Stimulated activated CD4-positive, alpha-beta T cell treated with anti-CD3 and anti-CD28 coated beads, Interleukin-2, amount 100 ng/mL, for 24 hours (primary cell): ENCODE data around the gene SCAPER.
"Not testable (repeated sequence)": the region's sequence is repeated elsewhere in the genome, so short reads cannot be mapped to it uniquely, and the experiment has no call there.

Source experiments
- DNase-seq, 2 donors: peaks; one replicate each; pipeline ENCODE4 v3.0.0-alpha.2; 2020

SCAPER gene

GRCh38 chr15:76565366-76565765 is 339.8 kb downstream of the SCAPER start:
- DNase-seq, result no peak

DNA sequence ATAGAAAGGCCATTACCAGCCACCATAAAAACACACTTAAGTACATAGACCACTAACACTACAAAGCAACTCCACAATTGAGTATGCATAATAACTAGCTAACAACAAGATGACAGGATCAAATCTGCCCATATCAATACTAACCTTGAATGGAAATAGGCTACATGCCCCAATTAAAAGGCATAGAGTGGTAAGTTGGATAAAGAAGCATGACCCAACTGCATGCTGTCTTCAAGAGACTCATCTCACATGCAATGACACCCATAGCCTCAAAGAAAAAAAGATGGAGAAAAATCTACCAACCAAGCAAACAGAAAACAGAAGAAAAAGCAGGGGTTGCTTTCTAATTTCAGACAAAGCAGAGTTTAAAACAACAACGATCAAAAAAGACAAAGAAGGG is 349.9 kb downstream of the SCAPER start:
- no peak for DNase-seq

DNA sequence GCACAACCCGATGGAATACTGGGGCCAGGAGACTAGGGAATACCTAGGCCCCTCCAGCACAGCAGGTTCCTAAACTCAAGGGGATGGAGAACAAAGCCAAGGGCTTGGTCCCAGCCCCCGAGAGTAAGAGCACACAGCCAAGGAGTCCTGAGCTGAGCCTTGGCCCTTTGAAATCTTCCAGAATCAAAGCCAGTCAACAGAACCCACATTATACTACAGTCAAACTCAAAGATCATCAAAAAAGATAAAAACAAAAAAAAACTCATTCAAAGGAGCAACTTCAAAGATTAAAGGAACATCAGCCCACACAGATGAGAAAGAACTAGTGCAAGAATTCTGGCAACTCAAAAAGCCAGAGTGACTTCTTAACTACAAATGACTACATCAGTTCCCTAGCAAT is 351.6 kb downstream of the SCAPER start:
- DNase-seq, result no peak

DNA sequence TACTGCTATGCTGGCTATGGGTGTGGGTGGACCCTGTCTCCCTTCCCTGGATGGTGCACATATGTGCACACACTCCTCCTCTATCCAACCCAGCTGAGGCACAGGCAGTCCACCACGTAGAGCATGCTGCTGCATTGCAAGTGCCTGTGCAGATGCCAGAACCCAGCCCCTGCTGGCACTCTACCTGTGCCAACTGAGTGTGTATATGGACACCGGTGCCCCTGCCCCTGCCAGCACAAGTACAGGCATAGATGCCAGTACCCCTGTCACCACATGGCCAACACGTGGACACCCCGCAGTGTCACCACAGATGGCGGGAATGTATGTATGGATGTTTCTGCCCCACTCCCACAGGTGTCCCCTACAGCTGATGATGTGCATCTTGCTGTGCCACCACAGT is 352.0 kb downstream of the SCAPER start:
- no peak for DNase-seq

DNA sequence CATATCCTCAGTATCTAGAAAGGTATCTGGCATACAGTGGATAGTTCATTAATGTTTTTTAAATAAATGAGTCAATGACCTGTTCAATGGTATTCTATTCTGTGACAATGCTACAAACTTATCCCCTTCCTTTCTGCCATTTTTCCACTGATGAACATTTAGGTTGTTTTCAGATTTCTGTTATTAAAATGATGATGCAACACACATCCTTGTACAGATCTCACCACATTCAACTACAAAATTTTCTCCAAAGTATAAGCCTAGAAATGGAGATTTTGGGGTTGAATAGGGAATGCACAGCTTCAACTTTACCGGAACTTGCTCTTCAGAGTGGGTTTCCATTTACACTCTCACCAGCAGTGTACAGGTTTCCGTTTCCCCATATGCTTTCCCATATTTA is 358.3 kb downstream of the SCAPER start:
- no peak for DNase-seq

DNA sequence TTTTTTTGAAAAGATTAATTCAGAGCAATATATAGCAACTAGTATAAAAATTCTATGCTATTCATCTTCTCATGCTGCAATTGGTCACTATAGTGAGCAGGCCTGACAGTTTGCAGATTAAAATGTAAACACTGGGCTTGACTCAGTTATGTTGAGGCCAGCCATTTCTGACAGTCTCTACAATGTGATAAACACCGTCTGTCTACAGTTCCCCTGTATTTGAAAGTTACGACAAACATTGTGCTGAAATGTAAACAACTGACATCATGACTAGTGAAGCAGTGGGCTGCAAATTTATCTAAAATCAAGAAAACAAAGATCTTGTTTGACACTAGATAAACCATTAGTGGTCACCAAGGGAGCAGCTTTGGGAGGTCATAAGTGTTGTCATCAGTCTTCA is 371.1 kb downstream of the SCAPER start:
- DNase-seq, result no peak

DNA sequence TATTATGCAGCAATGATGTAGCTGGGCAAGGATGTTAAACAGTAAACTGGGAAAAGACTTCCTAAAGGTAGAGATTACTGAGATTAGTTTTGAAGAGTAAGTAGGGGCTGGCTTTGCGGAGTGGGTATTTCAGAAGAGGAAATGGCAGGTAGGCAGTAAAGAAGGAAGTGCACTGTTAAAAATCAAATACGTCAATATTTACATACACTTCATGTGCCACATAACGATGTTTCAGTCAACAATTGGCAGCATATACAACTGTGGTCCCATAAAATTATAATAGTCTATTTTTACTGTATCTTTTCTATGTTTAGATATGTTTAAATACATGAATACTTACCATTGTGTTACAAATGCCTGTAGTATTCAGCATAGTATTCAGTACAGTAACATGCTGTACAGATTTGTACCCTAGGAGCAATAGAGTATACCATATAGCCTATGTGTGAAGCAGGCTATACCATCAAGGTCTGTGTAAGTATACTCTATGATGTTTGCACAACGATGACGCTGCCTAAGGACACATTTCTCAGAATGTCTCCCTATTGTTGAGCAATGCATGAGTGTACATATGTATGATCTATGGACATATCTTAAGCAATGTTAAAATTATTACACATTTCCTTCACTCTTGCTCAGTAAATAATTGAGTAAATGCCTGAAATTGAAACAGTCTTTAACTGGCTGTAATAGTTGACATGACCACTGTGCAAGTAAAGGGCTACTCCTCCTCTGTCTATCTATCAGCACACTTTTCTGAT is 371.9 kb downstream of the SCAPER start:
- no peak for DNase-seq

DNA sequence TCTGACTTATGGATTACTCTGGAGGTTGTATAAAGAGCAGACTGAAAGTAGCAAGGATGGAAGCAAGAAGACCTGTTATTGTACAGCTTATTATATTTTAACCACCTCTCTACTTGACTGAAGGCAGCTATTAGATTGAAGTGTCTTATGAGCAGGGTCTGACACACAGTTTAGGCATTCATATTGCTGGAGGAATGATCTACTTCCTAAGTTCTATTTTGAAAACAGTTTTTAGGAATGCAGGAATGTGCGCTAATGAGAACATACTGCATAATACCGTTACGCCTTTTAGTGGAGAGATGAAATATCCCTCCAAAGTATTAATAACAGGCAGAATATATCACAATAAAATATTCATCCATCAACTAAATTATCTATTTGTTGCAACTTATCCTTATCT is 375.2 kb downstream of the SCAPER start:
- DNase-seq, result no peak

DNA sequence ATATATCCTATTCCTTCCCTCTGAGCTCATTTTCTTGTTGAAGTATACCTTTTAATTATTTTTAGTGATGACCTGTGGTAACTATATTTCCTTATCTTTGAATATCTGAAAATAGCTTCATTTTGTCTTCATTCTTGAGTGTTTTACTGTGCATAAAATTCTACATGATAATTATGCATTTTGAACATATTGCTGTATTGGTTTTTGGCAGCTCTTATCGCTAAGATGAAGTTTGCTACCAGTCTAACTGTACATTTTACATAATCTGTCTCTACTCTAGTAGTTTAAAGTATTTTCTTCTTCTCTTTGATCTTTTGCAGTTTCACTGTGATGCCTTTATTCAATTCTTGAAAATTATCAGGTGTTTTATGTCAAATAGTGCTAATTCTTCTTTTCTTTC is 379.0 kb downstream of the SCAPER start:
- no peak for DNase-seq

DNA sequence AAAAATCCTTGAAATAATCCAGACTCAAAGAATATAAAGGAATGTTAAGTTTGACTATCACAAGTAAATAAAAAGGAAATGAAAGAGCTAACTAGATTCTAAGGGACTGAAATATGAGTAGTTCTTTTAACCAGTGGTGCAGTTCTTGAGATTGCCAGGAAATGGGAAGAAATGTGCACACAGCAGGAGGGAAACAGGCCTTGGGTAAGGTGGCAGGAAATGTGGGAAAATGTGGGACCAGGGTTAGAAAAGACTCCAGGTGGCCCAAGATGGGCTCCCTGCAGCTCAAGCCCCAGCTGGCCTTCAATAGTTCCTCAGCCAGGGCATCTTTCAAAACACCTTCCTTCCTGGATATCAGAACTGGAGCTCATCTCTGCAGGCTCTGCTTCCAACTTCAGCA is 387.2 kb downstream of the SCAPER start:
- no peak for DNase-seq

- DNase-seq, result no peak
These were observed 390.9 kb downstream of the SCAPER start for GRCh38 chr15:76514282-76514681.

- no peak for DNase-seq
These were observed 392.2 kb downstream of the SCAPER start for GRCh38 chr15:76512971-76513370.

DNA sequence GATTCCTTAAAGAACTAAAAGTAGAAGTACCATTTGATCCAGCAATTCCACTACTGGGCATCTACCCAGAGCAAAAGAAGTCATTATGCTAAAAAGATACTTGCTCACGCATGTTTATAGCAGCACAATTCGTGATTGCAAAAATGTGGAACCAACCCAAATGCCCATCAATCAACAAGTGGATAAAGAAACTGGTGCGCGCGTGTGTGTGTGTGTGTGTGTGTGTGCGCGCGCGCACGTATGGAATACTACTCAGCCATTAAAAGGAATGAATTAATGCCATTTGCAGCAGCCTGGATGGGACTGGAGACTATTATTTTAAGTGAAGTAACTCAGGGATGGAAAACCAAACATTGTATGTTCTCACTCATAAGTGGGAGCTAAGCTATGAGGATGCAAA is 394.5 kb downstream of the SCAPER start:
- not testable (repeated sequence) for DNase-seq

GRCh38 chr15:76503804-76504203 is 401.3 kb downstream of the SCAPER start:
- no peak for DNase-seq

GRCh38 chr15:76503121-76503520 is 402.0 kb downstream of the SCAPER start:
- no peak for DNase-seq

DNA sequence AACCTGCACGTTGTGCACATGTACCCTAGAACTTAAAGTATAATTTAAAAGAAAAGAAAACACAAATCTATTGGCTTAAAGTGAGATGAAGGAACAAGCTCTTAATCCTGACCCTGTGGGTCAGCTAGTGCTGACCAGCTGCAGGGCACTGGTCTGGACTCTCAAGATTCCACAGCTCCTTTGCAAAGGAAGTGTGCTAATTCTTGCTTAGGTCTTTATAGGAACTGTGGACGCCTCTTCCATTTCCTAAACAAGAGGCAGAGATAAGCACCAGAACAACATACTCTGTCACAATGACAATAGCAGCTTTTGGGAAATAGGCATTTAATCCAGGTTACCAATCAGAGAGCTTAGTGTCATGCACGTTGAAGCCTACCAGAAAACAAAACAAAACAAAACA is 402.5 kb downstream of the SCAPER start:
- DNase-seq, result no peak

GRCh38 chr15:76502185-76502584 is 403.0 kb downstream of the SCAPER start:
- DNase-seq, result not testable (repeated sequence)

GRCh38 chr15:76501726-76502125 is 403.4 kb downstream of the SCAPER start:
- no peak for DNase-seq

GRCh38 chr15:76501011-76501410 is 404.1 kb downstream of the SCAPER start:
- DNase-seq, result no peak

DNA sequence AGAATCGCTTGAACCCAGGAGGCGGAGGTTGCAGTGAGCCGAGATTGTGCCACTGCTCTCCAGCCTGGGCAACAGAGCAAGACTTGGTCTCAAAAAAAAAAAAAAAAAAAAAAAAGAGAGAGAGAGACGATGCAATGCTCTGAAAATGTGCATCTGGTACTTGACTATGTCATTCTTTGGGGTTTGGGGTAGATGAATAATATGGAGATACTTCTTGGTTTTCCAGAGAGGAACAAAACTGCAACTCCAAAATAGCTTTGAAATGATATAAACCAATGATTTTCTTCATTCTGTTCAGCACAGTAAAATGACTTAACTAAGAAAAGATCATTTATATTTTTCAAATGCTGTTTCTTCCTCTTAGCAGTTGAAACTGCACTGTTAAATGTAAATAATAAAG is 409.7 kb downstream of the SCAPER start:
- DNase-seq, result no peak

- no peak for DNase-seq
These were observed 412.6 kb downstream of the SCAPER start for GRCh38 chr15:76492538-76492937.

DNA sequence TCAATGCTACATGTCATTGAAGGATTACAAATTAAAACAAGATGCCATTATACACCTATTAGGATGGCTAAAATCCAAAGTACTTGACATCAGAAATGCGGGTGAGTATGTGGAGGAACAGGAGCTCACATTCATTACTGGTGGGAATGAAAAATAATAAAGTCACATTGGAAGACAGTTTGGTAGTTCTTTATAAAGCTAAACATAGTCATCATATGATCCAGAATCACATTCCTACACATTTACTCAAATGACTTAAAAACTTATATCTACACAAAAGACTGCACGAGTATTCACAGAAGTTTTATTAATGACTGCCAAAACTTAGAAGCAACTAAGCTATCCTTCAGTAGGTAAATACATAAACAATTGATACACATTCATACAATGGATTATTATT is 421.4 kb downstream of the SCAPER start:
- DNase-seq, result no peak

- DNase-seq, result no peak
These were observed 422.1 kb downstream of the SCAPER start for GRCh38 chr15:76483018-76483417.

DNA sequence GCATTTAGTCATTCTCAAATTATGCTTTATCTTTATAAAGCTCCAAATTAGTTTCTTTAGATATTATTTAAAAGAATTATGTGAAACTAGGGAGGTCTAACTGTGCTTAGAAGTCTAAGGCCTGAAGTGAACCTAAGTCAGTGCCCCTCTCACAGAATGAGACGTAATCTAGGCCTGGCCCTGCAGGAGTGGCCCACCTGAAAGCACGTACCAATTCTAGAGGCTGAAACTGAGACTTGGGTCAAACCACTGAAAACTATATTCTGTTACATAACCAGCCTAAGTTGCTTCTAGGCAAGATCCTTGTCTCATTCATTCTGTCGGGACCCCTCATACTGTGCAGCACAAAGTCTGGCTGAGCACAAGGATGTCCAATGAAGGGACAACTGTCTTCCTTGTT is 424.9 kb downstream of the SCAPER start:
- no peak for DNase-seq

DNA sequence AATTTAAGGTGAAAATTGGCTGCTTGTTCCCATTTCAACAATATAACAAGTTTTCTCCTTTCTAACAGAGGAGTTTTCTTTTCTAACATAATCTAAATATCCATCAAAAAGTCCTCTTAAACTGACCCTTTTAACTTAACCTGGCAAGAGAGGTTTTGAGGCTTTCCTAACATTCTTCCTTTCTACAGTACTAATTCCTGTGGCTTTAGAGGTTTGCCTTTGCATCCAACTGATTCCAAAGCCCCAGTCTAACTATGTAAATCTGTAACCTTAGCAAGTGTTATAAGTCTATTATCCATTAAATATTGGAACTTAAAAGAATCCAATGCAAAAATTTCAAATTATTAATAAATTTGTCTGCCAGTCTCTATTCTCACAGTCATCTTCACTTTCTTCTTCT is 434.4 kb downstream of the SCAPER start:
- no peak for DNase-seq
